ENCODE measurements around the gene KRTAP12-3.

The KRTAP12-3 gene

DNA sequence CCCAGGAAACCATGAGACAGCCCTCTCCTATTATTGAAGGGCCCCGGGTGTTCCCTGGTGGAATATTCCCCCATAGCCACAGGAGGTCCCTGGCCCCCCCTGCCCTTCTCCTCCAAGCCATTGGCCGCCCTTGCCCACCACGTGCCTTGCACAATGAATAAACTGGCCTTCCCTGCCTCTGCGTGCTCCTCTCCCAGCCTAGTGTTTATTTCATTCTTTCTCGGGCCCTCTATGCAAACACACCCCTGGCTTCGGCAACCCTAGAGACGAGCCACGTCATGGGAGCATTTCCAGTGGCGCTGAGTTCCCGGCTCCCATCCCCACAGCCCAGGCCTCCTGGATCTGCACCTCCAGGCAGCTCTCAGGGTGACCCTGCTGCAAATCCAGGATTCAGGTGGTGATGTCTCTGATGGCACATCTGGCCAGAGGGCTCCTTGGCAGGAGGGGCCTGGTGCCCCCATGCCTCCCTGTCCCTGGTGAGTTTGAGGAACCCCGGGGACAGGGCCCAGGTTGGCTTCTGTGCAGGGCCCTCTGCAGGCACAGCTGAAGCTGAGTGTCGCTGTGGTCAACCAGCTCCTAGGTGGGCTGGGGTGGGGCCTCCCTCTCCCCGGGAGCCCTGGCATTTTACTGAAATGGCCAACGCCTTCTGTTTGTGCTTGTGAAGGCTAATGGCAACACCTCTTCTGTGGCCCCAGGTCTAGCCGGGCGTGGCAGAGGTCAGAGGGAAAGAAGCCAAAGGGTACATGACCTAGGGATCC is 45.4 kb downstream of the KRTAP12-3 start:
- DNase-seq (ENCODE audit: low read depth in 2 of 2), result no peak

- DNase-seq (ENCODE audit: low read depth in 2 of 2), result no peak
These were observed 46.3 kb downstream of the KRTAP12-3 start for GRCh38 chr21:44703731-44704635.

- DNase-seq (ENCODE audit: low read depth in 2 of 2), result no peak
These were observed 46.9 kb downstream of the KRTAP12-3 start for GRCh38 chr21:44704636-44705001.

DNA sequence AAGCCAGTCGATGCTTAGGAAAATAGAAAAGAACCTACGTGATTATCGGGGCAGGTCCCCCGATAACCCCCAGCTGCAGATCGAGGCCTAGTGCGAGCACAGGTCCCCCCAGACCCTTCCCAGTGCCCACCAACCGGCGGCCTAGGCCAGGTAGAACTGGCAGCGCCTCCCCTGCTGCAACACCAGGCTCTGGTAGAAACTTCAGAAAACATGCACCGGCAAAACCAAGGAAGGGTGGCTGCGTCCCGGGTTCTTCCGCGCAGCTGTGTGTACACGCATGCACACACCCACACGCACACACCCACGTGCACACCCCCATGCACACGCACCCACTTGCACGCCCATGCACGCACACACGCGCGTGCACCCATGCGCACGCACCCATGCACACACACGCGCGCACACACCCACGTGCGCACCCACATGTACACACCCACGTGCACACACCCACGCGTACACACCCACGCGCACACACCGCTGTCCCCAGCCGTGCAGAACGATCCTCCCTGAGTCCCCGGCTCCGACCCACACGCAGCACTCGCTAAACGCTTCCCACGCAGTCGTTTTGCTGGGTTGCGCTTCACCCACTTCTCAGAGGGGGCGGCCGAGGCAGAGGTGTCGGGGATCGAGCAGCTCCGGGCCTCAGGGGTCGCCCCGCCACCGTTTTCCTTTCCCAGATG is 48.4 kb downstream of the KRTAP12-3 start:
- no peak for DNase-seq (ENCODE audit: low read depth in 2 of 2)

- DNase-seq (ENCODE audit: low read depth in 2 of 2), result no peak
These were observed 49.2 kb downstream of the KRTAP12-3 start for GRCh38 chr21:44706706-44707581.
